ENCODE data around the gene AP4S1. TPM values are rescaled to one million over a fixed set of nuclear protein-coding genes. Genes with fewer than 3 reads are reported as not detected.

AP4S1 gene
- total RNA-seq, 1 donor from 2014 or later: 6.5 TPM

DNA sequence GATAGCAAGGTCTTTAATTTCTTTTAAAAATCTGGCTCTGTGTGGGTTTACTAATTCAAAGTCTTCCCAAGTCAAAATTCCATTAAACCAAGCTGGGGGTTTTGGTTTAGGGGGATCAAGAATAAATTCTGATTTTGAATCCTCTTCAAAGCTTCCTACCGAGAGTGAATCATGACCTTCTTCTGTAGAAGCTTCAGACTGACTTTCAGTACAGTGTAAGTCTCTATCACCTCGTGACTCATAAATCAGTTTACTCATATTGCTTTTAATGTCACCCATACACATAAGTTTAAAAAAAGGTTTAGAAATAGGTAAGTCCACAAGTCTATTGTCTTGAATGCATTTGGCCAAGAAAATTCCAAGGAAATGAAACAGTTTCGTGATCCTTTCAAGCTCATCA is 81.3 kb downstream of the AP4S1 start:
- no peak for DNase-seq (ENCODE audit: missing footprints)
- ATAC-seq: no peak
- intact Hi-C loops (cut with DNase I): loop anchor here (5.0 kb wide), 1 partner anchor 36 kb away; no protein-coding TSS in a partner anchor

DNA sequence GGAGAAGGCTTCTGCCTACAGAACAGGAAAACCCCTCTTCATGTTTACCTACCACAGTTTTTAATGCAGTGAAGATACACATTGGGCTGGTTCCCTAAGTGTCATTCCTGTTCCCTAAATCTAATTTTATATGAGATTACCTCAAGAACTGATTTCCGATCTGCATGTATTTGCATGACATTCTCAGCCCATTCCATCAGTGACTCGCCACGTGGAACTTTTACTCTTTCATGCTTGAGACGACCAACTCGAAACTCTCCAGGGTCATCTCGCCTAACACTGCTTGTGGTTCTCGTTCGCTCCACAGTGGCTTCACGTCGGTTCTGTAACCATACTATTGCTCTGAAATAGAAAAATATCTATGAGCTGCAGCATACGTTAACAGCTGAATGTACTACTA is 83.8 kb downstream of the AP4S1 start:
- ATAC-seq (no peak), DNase-seq (ENCODE audit: missing footprints) (no peak)
- intact Hi-C loops (cut with DNase I): loop anchor here (5.0 kb wide), 1 partner anchor 33 kb away; no protein-coding TSS in a partner anchor

DNA sequence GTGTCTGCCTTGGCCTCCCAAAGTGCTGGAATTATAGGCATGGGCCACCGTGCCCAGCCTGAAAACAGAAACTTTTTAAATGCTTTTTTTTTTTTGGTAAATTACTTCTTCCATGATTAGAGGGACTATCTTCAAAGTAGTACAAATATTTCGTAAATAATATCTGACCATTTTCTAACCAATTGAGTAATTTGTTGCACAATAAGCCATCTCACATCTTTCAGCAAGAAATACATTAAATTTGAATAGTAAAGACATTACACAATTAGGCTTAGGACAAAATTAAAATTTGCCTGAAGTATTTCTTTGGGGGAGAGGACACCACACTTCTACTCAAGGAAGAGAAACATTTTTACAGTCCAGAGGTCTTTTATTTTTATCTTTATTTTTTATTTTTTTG is 85.4 kb downstream of the AP4S1 start:
- ATAC-seq (no peak), DNase-seq (ENCODE audit: missing footprints) (no peak)
- intact Hi-C loops (cut with DNase I): no loop called here

DNA sequence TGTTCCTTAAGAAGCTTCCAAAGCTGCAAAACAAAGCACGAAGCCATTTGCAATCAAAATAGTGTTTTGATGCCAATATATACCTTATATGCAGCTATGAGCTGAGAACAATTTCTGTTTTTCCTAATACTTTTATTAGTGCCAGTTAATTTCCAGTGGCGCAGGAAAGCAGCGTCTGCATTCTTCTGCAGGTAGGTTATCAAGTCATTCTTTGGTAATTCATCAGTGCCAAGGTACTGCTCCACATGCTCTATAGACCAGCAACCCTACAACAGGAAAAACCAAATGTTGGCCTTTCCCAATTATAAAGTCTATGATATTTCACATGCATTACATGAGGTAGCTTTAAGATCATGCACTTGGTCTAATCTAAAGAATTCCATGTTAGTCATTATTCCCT is 88.3 kb downstream of the AP4S1 start:
- ATAC-seq (no peak), DNase-seq (ENCODE audit: missing footprints) (no peak)
- intact Hi-C loops (cut with DNase I): no loop called here

DNA sequence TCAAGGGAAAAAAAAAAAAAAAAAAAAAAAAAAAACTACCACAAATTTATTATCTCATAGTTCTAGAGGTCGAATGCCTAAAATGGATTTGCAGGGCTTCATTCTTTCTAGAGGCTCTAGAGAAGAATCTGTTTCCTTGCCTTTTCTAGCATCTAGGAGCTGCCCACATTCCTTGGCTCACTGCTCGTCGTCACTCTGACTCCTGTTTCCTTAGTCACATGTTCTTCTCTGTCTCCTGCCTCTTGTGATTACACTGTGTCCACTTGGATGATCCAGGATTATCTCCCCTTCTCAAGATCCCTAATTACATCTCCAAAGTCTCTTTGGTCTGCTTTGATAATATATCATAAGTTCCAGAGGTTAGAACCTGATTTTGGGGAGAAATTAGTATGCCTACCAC is 93.4 kb downstream of the AP4S1 start:
- DNase-seq (ENCODE audit: missing footprints) (no peak), ATAC-seq (no peak)
- intact Hi-C loops (cut with DNase I): no loop called here

DNA sequence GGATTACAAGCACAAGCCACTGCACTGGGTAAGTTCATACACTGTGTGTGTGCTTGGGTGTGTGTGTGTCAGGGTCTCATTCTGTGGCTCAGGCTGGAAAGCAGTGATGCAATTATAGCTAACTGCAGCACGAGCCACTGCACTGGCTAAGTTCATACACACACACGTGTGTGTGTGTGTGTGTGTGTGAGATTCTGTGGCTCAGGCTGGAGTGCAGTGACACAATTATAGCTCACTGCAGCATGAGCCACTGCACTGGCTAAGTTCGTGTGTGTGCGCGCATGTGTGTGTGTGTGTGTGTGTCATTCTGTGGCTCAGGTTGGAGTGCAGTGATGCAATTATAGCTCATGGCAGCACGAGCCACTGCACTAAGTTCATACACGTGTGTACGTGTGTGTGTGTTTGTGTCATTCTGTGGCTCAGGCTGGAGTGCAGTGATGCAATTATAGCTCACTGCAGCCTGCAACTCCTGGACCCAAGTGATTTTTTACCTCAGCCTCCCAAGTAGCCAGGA is 96.7 kb downstream of the AP4S1 start:
- DNase-seq (ENCODE audit: missing footprints): no peak
- no peak for ATAC-seq
- intact Hi-C loops (cut with DNase I): no loop called here

DNA sequence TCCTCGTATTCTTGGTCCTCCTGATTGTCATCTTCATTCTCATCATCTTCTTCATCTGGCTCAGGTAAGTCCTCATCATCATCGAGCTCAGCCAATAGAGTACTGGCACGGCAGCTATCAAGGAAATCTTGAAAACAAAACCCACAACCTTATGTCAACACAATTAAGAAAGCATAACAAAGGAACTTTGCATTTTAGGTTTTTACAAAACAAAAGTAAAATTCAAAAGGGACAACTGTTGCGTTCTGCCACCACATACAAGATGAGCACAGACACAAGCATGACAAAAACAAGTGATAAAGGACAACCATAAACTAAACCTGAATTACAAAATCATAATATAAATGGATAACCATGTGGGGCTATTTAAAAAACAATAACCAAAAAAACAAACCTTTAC is 97.5 kb downstream of the AP4S1 start:
- DNase-seq (ENCODE audit: missing footprints): no peak
- intact Hi-C loops (cut with DNase I): no loop called here

DNA sequence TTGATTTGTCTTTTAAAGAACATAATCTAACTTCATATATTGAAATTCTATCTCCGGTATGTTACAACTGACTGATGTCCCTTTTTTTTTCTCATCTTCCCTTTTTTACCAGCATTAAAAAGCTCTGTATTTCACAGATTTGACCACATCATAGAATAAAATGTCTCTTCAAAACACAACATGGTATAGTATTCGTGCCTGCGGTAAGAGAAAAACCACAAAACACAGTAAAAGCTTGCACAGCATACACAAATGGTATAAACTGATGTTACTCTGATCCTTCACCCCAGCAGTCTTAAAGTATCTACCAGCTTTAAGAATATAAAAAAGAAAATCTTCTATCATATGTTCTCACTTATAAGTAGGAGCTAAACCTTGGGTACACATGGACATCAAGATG is 98.7 kb downstream of the AP4S1 start:
- intact Hi-C loops (cut with DNase I): no loop called here
- ATAC-seq (no peak), DNase-seq (ENCODE audit: missing footprints) (no peak)

More for the DNA sequence above, 97.5 kb downstream of the AP4S1 start:
- no peak for ATAC-seq

DNA sequence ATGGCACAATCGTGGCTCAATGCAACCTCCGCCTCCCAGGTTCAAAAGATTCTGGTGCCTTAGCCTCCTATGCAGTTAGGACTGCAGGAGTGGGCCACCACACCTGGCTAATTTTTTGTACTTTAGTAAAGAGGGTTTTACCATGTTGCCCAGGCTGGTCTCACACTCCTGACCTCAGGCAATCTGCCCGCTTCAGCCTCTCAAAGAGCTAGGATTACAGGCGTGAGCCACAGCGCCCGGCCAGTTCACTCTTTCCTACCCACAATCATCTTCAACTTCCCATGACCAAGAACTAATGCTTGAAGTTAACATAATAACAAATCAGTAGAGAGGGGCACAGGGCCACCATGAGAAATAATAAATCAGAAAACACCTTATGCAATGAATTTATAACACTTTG is 99.8 kb downstream of the AP4S1 start:
- intact Hi-C loops (cut with DNase I): no loop called here
- ATAC-seq (no peak), DNase-seq (ENCODE audit: missing footprints) (no peak)

DNA sequence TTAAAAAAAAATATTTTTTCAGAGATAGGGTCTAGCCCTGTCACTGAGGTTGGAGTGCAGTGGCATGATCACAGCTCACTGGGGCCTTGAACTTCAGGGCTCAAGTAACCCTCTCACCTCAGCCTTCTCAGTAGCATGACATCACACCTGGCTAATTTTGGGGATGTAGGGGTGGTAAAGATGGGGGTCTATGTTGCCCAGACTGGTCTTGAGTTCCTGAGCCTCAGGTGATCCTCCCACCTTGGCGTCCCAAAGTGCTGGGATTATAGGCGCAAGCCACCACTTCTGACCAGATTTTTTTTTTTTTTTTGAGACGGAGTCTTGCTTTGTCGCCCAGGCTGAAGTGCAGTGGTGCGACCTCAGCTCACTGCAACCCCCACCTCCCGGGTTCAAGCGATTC is 101.2 kb downstream of the AP4S1 start:
- DNase-seq (ENCODE audit: missing footprints) (no peak), ATAC-seq (no peak)
- intact Hi-C loops (cut with DNase I): no loop called here

DNA sequence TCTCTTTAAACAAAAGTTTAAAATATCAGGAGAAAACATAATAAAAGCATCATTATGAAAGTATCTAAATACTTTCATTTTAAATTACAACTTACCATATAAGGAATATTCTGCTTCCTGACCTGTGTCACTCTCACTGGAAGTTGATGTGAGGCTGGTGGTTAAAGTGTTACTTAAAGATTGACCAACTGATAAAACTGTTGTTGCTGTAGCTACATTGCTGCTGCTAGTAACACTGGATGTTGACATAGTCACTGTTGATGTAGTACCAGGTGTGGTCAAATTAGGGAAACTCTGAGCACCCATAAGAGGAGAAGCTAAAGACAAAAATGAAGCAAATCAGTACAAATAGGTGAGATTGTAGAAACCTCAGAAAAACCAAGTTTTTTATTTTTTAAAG is 102.2 kb downstream of the AP4S1 start:
- DNase-seq (ENCODE audit: missing footprints) (no peak), ATAC-seq (no peak)
- intact Hi-C loops (cut with DNase I): no loop called here

DNA sequence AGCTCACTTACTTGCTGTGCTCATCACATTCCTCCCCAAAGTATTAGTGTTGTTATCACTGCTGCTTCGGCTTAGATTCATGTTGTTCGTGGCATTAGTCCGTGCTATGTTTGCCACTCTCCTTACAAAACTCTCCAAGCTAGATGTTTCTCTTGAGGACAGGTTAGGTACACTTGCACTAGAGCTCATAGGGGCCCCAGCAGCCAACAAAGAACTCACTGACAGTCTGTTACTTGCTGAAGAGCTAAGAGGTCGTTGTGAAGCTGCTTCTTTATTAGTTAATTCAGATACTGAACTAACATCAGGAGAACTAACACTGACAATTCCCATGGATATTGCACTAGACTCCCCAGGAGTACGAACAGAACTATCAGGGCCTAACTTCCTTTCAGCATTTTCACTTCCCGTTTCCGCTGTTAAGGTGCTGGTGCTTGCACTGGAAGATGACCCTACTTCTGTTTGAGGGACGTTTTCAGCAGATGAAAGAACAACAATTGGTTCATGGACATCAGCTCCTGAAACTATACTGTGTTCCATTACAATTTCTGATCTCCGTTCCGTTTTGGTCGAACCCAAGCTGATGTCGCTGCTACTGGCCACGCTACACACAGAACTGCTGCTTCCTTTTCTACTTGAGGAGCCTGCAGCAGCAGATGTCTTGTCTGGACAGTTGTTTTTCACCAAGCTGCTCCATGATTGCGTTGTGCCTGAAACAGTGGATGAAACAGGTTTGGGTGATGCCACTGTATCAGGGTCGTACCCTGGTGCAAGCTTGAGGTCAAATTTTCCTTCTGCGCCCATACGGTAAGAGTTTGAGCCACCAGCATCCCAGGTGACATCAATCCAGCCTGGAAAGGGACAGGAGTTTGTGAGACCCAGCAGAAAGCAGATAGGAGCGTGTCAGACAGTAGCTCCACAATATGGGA is 103.4 kb downstream of the AP4S1 start:
- no peak for DNase-seq (ENCODE audit: missing footprints)
- intact Hi-C loops (cut with DNase I): no loop called here
- ATAC-seq: no peak

DNA sequence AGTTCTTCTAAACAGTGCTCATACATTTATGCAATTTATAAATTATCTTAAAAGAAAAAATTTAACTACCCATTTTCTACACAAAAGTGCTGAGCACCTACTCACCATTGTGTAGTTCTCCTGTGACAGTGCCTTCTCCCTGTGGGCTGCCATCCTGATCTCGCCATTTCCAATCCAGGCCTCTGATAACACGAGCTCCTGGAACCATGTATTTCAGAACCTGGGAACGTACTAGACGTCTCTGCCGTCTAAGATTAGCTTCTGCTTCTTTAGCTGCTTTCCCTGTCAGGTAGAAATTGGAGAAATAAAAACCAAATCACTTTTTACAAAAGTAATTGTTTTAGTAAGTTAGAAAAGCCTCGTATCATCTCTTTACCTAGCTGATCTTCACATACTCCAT is 107.7 kb downstream of the AP4S1 start:
- intact Hi-C loops (cut with DNase I): no loop called here
- no peak for ATAC-seq
- no peak for DNase-seq (ENCODE audit: missing footprints)

DNA sequence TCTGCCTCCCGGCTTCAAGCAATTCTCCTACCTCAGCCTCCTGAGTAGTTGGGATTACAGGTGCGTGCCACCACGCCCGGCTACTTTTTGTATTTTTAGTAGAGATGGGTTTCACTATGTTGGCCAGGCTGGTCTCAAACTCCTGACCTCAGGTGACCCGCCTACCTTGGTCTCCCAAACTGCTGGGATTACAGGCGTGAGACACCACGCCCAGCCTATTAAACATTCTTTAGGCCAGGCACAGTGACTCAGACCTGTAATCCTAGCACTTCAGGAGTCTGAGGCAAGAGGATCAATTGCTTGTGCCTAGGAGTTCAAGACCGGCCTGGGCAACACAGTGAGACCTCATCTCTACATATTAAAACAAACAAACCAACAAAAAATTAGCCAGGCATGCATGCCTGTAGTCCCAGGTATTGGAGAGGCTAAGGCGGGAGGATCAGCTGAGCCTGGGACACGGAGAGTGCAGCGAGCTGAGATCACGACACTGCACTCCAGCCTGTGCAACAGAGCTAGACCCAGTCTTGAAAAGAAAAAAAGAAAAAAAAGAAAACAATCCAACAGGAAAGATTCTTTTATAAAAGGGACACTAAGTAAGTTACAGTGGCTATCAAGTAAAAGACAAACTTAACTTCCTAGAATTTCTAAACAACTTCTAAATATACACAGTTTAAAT is 111.9 kb downstream of the AP4S1 start:
- ATAC-seq: no peak
- intact Hi-C loops (cut with DNase I): no loop called here
- DNase-seq (ENCODE audit: missing footprints): no peak

DNA sequence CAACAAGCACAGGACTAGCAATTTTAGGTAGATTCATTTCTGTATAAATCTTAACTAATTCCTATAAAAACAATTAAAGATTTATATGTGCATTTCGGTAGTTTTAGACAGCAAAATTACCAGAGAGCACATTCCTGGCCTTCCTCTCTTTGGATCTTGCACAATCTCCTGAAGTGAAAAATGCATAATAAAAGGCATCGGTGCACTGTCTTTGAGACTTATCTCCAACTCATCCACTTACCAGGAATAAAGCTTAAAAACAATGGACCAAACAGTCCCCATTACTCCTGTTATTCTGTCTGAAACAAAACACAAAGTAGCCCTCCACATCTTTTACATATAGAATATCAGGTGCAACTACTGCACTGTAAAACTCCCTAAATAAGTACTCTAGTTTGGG is 112.9 kb downstream of the AP4S1 start:
- intact Hi-C loops (cut with DNase I): no loop called here
- ATAC-seq (no peak), DNase-seq (ENCODE audit: missing footprints) (no peak)

DNA sequence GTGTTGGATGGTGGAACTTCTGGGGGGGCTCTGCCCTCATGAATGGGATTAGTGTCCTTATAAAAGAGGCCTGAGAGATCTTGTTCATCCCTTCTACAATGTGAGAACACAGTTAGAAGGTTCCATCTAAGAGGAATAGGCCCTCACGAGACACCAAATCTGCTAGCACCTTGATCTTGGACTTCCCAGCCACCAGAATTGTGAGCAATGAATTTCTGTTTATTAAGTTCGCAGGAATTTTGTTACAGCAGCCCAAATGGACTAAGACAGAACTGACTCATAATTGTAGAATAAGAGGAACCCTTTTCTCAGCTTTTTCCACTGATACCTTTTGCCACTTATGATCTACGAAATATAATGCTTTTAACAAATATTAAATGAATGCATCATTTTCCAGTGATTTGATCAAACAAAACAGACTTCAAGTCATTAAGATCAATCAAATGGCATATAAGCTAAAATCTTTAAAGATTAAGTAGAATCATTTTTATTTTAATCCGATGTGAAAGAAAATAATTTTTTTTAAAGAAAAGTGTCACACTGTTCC is 113.9 kb downstream of the AP4S1 start:
- no peak for DNase-seq (ENCODE audit: missing footprints)
- ATAC-seq: no peak
- intact Hi-C loops (cut with DNase I): no loop called here

DNA sequence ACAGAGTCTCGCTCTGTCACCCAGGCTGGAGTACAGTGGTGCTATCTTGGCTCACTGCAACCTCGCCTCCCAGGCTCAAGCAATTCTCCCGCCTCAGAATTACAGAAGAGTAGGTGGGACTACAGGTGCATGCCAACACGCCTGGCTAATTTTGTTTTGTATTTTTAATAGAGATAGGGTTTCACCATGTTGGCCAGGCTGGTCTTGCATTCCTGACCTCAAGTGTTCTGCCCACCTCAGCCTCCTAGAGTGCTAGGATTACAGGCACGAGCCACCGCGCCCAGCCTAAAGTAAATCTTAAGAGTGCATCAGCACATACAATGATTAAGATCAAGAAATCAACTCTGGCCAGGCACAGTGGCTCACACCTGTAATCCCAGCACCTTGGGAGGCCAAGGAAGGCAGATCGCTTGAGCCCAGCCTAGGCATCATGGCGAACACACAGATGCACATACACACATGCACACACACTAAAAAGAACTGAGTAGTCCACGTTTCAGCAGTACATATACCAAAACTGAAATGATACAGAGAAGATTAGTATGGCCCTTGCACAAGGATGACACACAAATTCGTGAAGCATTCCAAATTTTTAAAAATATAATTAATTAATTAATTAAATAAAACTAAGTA is 117.1 kb downstream of the AP4S1 start:
- intact Hi-C loops (cut with DNase I): loop anchor here (5.0 kb wide), 1 partner anchor 35 kb away; no protein-coding TSS in a partner anchor
- DNase-seq (ENCODE audit: missing footprints) (no peak), ATAC-seq (no peak)

Data from Right ventricle myocardium inferior (tissue), 1 donor.